ENCODE results near the gene MAVS.

GRCh38 chr20:3867802-3868201, 21.2 kb downstream of the MAVS start:
- TF ChIP-seq JUND (IDR thresholded peaks at IDR 0.05) (no peak), EZH2phosphoT487 (IDR thresholded peaks at IDR 0.05; ENCODE audit: borderline replicate concordance, low read depth) (no peak), CTCF (IDR thresholded peaks at IDR 0.05) (no peak), RFX5 (IDR thresholded peaks at IDR 0.05; ENCODE audit: low read length) (no peak), GABPA (IDR thresholded peaks at IDR 0.05; ENCODE audit: low read depth) (no peak), POLR2AphosphoS5 (IDR thresholded peaks at IDR 0.05; ENCODE audit: low read depth, low read length) (no peak)

Data from SK-N-SH (cell line).